Peyer's patch (tissue), 4 donors: Measurements from ENCODE around the gene MYO7A. TPM values are rescaled to one million over a fixed set of nuclear protein-coding genes. Genes with fewer than 3 reads are reported as not detected.

Experiments used
- DNase-seq, 3 donors: peaks; one replicate each; pipeline ENCODE4 v3.0.0-alpha.2; 2017 to 2019
- H3K27ac ChIP-seq, 4 donors: fragments of 200-600 bp; sonication (generic); one replicate each; pipeline ENCODE4 v1.5.1; 2016 to 2019
- H3K27me3 ChIP-seq, 2 donors: fragments of 200-600 bp; sonication (generic); one replicate each; pipeline ENCODE4 v1.5.1; 2019
- H3K36me3 ChIP-seq, 3 donors: fragments of 200-600 bp; sonication (generic); one replicate each; pipeline ENCODE4 v1.5.1; 2016 to 2019
- H3K4me1 ChIP-seq, 4 donors: fragments of 200-600 bp; sonication (generic); one replicate each; pipeline ENCODE4 v1.5.1; 2016 to 2019
- H3K4me3 ChIP-seq, 4 donors: fragments of 200-600 bp; sonication (generic); 1 replicate in 3 of 4; 2 replicates in 1 of 4; pipeline ENCODE4 v1.5.1; 2016 to 2019; ENCODE audit warnings: mild to moderate bottlenecking in 1 of 4
- H3K9me3 ChIP-seq, 4 donors: fragments of 200-600 bp; sonication (generic); one replicate each; pipeline ENCODE4 v1.5.1; 2016 to 2019; ENCODE audit warnings: mild to moderate bottlenecking in 1 of 4
- POLR2A ChIP-seq, 2 donors: fragments of 450-650 bp; IDR thresholded peaks; one replicate each; pipeline ENCODE4 v1.5.1; 2017; ENCODE audit warnings: antibody characterized with exemption in 2 of 2, mild to moderate bottlenecking in 2 of 2, moderate library complexity in 2 of 2
- total RNA-seq, 4 donors: library from RNA; depleted of rRNA; stranded (reverse); fragments of >200 nt; gene quantifications; one replicate each; pipeline ENCODE4 v1.1.0, GENCODE V29; 2016
- TF ChIP-seq, protein P1 (sequence below), 6 experiments: fragments of 450-650 bp in 4 of 6; fragments of 200-600 bp in 2 of 6; sonication (generic) in 1 of 6; IDR thresholded peaks; one replicate each; pipeline ENCODE4 v1.5.1; 2017 to 2019; ENCODE audit warnings: antibody characterized with exemption in 6 of 6, mild to moderate bottlenecking in 3 of 6, moderate library complexity in 1 of 6

The MYO7A gene
- total RNA-seq, 4 donors from 2014 or later: 6.1 to 15.7 (median 7.1) TPM

DNA sequence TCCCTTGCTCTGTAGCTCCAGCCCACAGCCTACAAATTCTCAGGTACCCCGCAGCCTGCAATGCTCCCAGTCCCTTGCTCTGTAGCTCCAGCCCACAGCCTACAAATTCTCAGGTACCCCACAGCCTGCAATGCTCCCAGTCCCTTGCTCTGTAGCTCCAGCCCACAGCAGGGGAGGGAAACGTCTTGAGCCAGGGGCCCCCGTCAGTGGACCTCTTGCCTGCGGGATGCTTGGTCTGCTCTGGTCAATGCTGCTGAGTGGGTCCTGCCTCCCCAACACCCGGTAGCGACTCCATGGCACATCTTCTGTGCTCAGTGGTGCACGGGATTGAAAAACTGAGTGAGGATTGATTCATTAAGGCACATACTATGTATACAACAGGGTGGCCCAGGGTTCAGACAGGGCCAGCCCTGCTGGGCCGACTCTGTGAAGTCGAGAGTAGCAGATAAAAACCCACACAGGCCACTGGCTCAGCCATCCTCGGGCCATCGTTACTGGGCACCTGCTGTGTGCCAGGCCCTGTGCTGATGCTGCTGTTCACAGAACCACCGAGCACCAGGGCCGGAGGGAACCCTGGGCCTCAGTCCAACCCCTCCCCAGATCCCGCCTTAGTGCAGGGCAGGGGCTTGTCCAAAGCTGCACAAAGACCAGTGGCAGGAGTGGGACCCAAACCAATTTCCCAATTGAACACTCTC, 69.7 kb downstream of the MYO7A start:
- Histone ChIP-seq H3K27ac (no peak overlapping the region), H3K4me3 (no peak overlapping the region), H3K27me3 (no peaks in the 10 kb centered on the region), H3K9me3 (no peaks in the 10 kb centered on the region), H3K36me3 (no peaks in the 10 kb centered on the region), H3K4me1 (no peaks in the 10 kb centered on the region)
- DNase-seq: peak in 2 of 3 donors; percentile 33 to 37
- TF ChIP-seq, protein P1, sequence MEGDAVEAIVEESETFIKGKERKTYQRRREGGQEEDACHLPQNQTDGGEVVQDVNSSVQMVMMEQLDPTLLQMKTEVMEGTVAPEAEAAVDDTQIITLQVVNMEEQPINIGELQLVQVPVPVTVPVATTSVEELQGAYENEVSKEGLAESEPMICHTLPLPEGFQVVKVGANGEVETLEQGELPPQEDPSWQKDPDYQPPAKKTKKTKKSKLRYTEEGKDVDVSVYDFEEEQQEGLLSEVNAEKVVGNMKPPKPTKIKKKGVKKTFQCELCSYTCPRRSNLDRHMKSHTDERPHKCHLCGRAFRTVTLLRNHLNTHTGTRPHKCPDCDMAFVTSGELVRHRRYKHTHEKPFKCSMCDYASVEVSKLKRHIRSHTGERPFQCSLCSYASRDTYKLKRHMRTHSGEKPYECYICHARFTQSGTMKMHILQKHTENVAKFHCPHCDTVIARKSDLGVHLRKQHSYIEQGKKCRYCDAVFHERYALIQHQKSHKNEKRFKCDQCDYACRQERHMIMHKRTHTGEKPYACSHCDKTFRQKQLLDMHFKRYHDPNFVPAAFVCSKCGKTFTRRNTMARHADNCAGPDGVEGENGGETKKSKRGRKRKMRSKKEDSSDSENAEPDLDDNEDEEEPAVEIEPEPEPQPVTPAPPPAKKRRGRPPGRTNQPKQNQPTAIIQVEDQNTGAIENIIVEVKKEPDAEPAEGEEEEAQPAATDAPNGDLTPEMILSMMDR (IDR thresholded peaks at IDR 0.05): no peak
- no peak for TF ChIP-seq POLR2A (IDR thresholded peaks at IDR 0.05)

DNA sequence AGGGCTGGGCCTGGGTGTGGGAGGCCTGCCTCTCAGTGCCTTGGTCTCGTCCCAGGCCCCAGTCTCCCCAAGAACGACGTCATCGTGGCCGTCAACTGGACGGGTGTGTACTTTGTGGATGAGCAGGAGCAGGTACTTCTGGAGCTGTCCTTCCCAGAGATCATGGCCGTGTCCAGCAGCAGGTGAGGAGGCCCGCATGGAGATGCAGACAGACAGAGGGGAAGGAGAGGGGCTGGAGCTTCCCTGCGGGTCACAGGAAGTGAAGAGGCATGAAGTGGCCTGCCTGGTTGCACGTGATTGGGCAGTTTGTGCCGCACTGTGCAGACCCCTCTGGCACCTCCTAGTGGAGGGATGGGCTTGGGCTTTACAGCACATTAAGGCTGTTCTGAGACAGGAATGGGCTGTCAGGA, 70.4 kb downstream of the MYO7A start:
- no peaks in the 10 kb centered on the region for H3K36me3 ChIP-seq
- no peaks in the 10 kb centered on the region for H3K27me3 ChIP-seq
- no peak overlapping the region for H3K27ac ChIP-seq
- H3K4me1 ChIP-seq: no peaks in the 10 kb centered on the region
- peak in 2 of 3 donors; percentile 42 to 48 for DNase-seq
- no peaks in the 10 kb centered on the region for H3K9me3 ChIP-seq
- no peak overlapping the region for H3K4me3 ChIP-seq
- TF ChIP-seq, protein P1 (IDR thresholded peaks at IDR 0.05): peak in 2 of 6 experiments; percentile 8 to 14
- TF ChIP-seq POLR2A (IDR thresholded peaks at IDR 0.05): no peak

DNA sequence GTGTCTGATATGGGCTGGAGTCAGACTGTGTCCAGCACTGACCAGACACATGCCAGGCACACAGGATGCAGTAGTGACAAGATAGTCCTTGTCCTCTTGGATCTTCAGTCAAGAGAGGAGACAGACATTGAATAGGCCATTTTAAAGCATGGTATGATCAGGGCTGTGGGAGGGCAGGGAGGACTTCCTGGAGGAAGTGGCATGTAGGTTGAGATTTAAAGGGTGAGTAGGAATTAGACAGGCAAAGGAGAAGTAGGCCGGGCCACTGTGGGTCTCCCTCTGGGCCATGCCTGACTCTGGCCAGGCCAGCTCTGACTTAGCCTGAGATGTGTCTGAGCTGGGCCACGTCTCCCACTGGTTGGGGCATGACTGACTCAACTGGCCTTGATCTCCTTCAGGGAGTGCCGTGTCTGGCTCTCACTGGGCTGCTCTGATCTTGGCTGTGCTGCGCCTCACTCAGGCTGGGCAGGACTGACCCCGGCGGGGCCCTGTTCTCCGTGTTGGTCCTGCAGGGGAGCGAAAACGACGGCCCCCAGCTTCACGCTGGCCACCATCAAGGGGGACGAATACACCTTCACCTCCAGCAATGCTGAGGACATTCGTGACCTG, 71.2 kb downstream of the MYO7A start:
- DNase-seq: peak in 2 of 3 donors; percentile 24 to 41
- Histone ChIP-seq H3K27me3 (no peaks in the 10 kb centered on the region), H3K4me1 (no peaks in the 10 kb centered on the region), H3K4me3 (no peak overlapping the region), H3K9me3 (no peaks in the 10 kb centered on the region), H3K36me3 (no peaks in the 10 kb centered on the region), H3K27ac (no peak overlapping the region)
- TF ChIP-seq POLR2A (IDR thresholded peaks at IDR 0.05): no peak

DNA sequence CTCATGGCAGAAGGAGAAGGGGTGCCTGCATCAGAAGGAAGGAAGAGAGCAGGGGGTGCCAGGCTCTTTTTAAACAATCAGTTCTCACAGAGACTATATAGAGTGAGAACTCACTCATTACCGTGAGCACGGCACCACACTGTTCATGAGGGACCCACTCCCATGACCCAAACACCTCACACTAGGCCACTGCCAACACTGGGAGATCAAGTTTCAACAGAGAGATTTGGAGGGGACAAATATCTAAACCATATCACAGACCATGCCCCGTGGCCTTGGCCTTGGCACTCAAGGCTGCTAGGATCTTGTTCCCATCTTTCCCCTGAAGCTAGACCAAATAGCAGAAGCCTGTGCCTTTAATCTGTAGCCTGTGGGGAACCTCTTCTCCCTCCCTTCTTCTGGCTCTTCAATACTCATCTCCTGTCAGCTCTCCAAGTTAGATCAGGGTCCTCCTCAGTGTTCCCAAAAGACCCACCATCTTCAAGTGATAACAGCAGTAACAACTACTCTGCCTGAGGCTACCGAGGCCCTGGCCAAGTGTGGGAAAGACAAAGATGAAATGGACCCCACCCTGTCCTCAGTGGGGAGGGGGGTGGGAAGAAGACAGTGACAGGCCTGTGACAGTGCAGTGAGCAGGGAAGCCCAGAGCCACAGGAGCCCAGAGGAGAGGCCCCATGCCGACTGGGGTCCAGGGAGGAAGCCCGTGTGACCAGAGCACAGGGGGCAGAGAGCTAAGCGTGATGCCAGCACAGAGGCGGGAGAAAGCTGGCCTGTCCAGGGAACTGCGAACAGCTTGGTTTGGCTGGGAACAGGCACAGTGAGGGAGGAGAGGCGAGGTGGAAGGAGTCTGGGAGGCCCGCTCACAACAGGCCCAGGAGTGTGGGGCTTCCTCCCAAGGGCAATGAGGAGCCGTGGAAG, 72.6 kb downstream of the MYO7A start:
- Histone ChIP-seq H3K4me1 (no peaks in the 10 kb centered on the region), H3K4me3 (no peak overlapping the region), H3K36me3 (no peaks in the 10 kb centered on the region), H3K27me3 (no peaks in the 10 kb centered on the region), H3K27ac (no peak overlapping the region), H3K9me3 (no peaks in the 10 kb centered on the region)
- TF ChIP-seq POLR2A (IDR thresholded peaks at IDR 0.05): no peak
- TF ChIP-seq, protein P1 (IDR thresholded peaks at IDR 0.05): no peak
- peak in 2 of 3 donors; percentile 22 to 36 for DNase-seq

DNA sequence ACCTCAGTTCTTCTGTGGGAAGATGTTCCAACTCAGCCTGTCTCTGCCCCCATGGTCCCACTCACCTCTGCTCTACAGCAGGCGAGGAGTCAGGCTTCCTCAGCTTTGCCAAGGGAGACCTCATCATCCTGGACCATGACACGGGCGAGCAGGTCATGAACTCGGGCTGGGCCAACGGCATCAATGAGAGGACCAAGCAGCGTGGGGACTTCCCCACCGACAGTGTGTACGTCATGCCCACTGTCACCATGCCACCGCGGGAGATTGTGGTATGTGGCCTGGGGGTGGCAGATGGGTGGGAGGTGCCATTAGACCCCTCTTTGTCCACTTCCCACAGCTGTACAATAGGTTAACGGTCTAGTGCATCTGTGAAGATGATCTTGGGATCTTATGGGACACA, 73.3 kb downstream of the MYO7A start:
- H3K9me3 ChIP-seq: no peaks in the 10 kb centered on the region
- no peaks in the 10 kb centered on the region for H3K4me1 ChIP-seq
- no peak for TF ChIP-seq POLR2A (IDR thresholded peaks at IDR 0.05)
- TF ChIP-seq, protein P1 (IDR thresholded peaks at IDR 0.05): no peak
- no peak overlapping the region for H3K4me3 ChIP-seq
- no peaks in the 10 kb centered on the region for H3K36me3 ChIP-seq
- H3K27me3 ChIP-seq: no peaks in the 10 kb centered on the region
- H3K27ac ChIP-seq: no peak overlapping the region
- peak in 1 of 3 donors; percentile 27 for DNase-seq
